Measurements from ENCODE around the gene EIF6.

DNA sequence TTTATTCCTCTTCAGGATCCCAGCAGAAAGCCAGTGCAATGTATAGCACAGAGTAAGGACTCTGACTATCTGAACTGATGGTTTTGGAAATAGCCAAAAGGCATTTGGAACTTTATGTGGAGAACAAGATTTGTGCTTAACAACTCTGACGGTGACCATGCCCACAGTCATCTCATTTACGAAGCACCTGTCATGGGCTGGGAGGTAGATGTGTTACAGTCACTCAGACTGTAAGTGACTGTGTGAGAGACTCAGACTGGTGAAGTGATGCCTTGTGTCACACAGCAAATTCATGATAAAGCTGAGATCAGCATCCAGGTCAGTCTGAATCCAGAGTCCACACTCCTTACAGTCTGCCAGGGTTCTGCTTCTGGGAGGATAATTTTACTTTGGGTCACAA, 31.5 kb upstream of the EIF6 start:
- TF ChIP-seq POLR2A (IDR thresholded peaks at IDR 0.05; ENCODE audit: low read depth, low read length) (no peak), EZH2 (IDR thresholded peaks at IDR 0.05; ENCODE audit: borderline replicate concordance, low read depth, low read length, severe bottlenecking) (no peak), MYC (IDR thresholded peaks at IDR 0.05; ENCODE audit: low read depth, low read length) (no peak)
- TF ChIP-seq, protein P1, sequence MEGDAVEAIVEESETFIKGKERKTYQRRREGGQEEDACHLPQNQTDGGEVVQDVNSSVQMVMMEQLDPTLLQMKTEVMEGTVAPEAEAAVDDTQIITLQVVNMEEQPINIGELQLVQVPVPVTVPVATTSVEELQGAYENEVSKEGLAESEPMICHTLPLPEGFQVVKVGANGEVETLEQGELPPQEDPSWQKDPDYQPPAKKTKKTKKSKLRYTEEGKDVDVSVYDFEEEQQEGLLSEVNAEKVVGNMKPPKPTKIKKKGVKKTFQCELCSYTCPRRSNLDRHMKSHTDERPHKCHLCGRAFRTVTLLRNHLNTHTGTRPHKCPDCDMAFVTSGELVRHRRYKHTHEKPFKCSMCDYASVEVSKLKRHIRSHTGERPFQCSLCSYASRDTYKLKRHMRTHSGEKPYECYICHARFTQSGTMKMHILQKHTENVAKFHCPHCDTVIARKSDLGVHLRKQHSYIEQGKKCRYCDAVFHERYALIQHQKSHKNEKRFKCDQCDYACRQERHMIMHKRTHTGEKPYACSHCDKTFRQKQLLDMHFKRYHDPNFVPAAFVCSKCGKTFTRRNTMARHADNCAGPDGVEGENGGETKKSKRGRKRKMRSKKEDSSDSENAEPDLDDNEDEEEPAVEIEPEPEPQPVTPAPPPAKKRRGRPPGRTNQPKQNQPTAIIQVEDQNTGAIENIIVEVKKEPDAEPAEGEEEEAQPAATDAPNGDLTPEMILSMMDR (IDR thresholded peaks at IDR 0.05; ENCODE audit: extremely low read depth in 1 of 2, insufficient read depth in 1 of 2, low read depth in 1 of 2, low read length in 2 of 2), result no peak

Measured in endothelial cell of umbilical vein (primary cell).